ENCODE results near the gene GSTA1.
"Not testable (repeated sequence)": the region's sequence is repeated elsewhere in the genome, so short reads cannot be mapped to it uniquely, and the experiment has no call there.

GSTA1 gene

GRCh38 chr6:52808660-52809059 lies 5.0 kb upstream of the GSTA1 start:
- DNase-seq (ENCODE audit: low spot score), result no peak

- no peak for DNase-seq (ENCODE audit: low spot score)
Observed at GRCh38 chr6:52802806-52803205, 810 bp downstream of the GSTA1 start.

GRCh38 chr6:52801188-52801841 lies 2.3 kb downstream of the GSTA1 start:
- no peak for DNase-seq (ENCODE audit: low spot score)

- DNase-seq (ENCODE audit: low spot score), result not testable (repeated sequence)
Observed at GRCh38 chr6:52799272-52799671, 4.3 kb downstream of the GSTA1 start.

- DNase-seq (ENCODE audit: low spot score), result not testable (repeated sequence)
Observed at GRCh38 chr6:52794366-52794765, 9.2 kb downstream of the GSTA1 start.

GRCh38 chr6:52790861-52791260 lies 12.8 kb downstream of the GSTA1 start:
- DNase-seq (ENCODE audit: low spot score), result no peak

- not testable (repeated sequence) for DNase-seq (ENCODE audit: low spot score)
Observed at GRCh38 chr6:52789658-52790057, 14.0 kb downstream of the GSTA1 start.

- DNase-seq (ENCODE audit: low spot score), result no peak
Observed at GRCh38 chr6:52788478-52788877, 15.1 kb downstream of the GSTA1 start.

GRCh38 chr6:52787917-52788316 lies 15.7 kb downstream of the GSTA1 start:
- no peak for DNase-seq (ENCODE audit: low spot score)

GRCh38 chr6:52786249-52786956 lies 17.2 kb downstream of the GSTA1 start:
- DNase-seq (ENCODE audit: low spot score), result no peak

GRCh38 chr6:52782696-52783274 lies 20.8 kb downstream of the GSTA1 start:
- not testable (repeated sequence) for DNase-seq (ENCODE audit: low spot score)

- DNase-seq (ENCODE audit: low spot score), result not testable (repeated sequence)
Observed at GRCh38 chr6:52782209-52782608, 21.4 kb downstream of the GSTA1 start.

- DNase-seq (ENCODE audit: low spot score), result no peak
Observed at GRCh38 chr6:52779237-52779636, 24.4 kb downstream of the GSTA1 start.

- DNase-seq (ENCODE audit: low spot score), result not testable (repeated sequence)
Observed at GRCh38 chr6:52776711-52777351, 26.8 kb downstream of the GSTA1 start.

- DNase-seq (ENCODE audit: low spot score), result not testable (repeated sequence)
Observed at GRCh38 chr6:52769399-52769798, 34.2 kb downstream of the GSTA1 start.

- DNase-seq (ENCODE audit: low spot score), result not testable (repeated sequence)
Observed at GRCh38 chr6:52767658-52768057, 36.0 kb downstream of the GSTA1 start.

GRCh38 chr6:52763322-52763916 lies 40.2 kb downstream of the GSTA1 start, which contains the start of gene GSTA2:
Gene GSTA2, minus strand, starts transcription at chr6:52763475. Its CDS starts 5,528 bp downstream, at chr6:52757947.
- DNase-seq (ENCODE audit: low spot score), result not testable (repeated sequence)

- DNase-seq (ENCODE audit: low spot score), result not testable (repeated sequence)
Observed at GRCh38 chr6:52761673-52762491, 41.7 kb downstream of the GSTA1 start.

GRCh38 chr6:52760105-52760765 lies 43.4 kb downstream of the GSTA1 start:
- DNase-seq (ENCODE audit: low spot score), result no peak

- DNase-seq (ENCODE audit: low spot score), result no peak
Observed at GRCh38 chr6:52759085-52759484, 44.5 kb downstream of the GSTA1 start.

All from pons (tissue), 1 donor.